Gastroesophageal sphincter (tissue), 3 donors: ENCODE data around the gene COG5.

ENCODE experiments used
- POLR2A ChIP-seq, 2 donors: fragments of 450-650 bp; IDR thresholded peaks; one replicate each; pipeline ENCODE4 v1.6.1; 2017; ENCODE audit warnings: antibody characterized with exemption in 2 of 2, mild to moderate bottlenecking in 2 of 2, moderate library complexity in 1 of 2
- TF ChIP-seq, protein P1 (sequence below), 4 experiments: fragments of 200-600 bp in 2 of 4; fragments of 450-650 bp in 2 of 4; sonication (generic) in 1 of 4; IDR thresholded peaks; one replicate each; pipeline ENCODE4 v1.5.1; 2017 to 2019; ENCODE audit warnings: antibody characterized with exemption in 4 of 4, mild to moderate bottlenecking in 2 of 4, moderate library complexity in 2 of 4

DNA sequence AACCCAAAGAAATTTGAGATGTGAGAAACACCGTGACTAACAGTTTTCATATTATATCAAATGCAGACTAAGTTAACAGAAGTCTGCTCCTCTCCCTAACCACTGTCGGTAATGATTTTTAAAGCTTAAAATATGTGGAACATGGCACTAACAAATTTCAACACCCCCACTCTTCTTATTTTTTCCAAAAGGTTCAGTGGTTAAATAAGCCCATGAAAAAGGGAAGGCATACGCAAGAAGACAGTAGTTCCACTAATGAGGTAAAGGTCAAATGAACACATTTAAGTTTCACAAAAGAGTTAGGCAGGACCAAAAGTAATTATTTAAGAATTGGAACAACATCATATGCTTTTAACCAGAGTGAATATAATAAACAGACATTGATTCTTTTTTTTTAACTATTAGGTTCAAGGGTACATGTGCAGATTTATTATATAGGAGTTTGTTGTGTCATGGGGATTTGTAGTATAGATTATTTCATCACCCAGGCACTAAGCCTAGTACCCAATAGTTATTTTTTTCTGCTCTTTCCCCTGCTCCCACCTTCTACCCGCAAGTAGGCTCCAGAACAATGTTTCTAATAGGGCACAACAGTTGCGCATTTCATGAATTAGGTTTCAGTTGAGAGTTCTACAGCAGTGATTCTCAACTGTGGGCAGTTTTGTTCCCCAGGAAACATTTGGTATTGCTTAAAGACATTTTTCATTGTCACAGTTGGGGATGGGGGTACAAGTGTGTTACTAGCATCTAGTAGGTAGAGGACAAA lies 315.0 kb downstream of the COG5 start:
- TF ChIP-seq, protein P1, sequence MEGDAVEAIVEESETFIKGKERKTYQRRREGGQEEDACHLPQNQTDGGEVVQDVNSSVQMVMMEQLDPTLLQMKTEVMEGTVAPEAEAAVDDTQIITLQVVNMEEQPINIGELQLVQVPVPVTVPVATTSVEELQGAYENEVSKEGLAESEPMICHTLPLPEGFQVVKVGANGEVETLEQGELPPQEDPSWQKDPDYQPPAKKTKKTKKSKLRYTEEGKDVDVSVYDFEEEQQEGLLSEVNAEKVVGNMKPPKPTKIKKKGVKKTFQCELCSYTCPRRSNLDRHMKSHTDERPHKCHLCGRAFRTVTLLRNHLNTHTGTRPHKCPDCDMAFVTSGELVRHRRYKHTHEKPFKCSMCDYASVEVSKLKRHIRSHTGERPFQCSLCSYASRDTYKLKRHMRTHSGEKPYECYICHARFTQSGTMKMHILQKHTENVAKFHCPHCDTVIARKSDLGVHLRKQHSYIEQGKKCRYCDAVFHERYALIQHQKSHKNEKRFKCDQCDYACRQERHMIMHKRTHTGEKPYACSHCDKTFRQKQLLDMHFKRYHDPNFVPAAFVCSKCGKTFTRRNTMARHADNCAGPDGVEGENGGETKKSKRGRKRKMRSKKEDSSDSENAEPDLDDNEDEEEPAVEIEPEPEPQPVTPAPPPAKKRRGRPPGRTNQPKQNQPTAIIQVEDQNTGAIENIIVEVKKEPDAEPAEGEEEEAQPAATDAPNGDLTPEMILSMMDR (IDR thresholded peaks at IDR 0.05): no peak
- TF ChIP-seq POLR2A (IDR thresholded peaks at IDR 0.05): no peak
